Hepatocyte (in vitro differentiated cells): ENCODE measurements around the gene TUBG1. TPM values are rescaled to one million over a fixed set of nuclear protein-coding genes. Genes with fewer than 3 reads are reported as not detected.
"Not testable (repeated sequence)": the region's sequence is repeated elsewhere in the genome, so short reads cannot be mapped to it uniquely, and the experiment has no call there.

Experiments
- DNase-seq: peaks from one replicate; pipeline ENCODE4 v3.0.0-alpha.2; 2016; ENCODE audit warnings: low spot score
- H2AFZ ChIP-seq: fragments of 200-600 bp; sonication (generic); 2 replicates; pipeline ENCODE4 v1.6.0; 2016; ENCODE audit warnings: antibody characterized with exemption, mild to moderate bottlenecking
- H3K27ac ChIP-seq: fragments of 200-600 bp; sonication (generic); 2 replicates; pipeline ENCODE4 v1.5.1; 2016; ENCODE audit warnings: mild to moderate bottlenecking
- H3K27me3 ChIP-seq: fragments of 200-600 bp; sonication (generic); 2 replicates; pipeline ENCODE4 v1.6.1; 2016
- H3K36me3 ChIP-seq: fragments of 200-600 bp; sonication (generic); replicated peaks from 2 replicates; pipeline ENCODE4 v1.5.1; 2016; ENCODE audit warnings: low read depth; ENCODE audit not compliant: insufficient read depth
- H3K4me1 ChIP-seq: fragments of 200-600 bp; sonication (generic); 2 replicates; pipeline ENCODE4 v1.5.1; 2016; ENCODE audit warnings: mild to moderate bottlenecking, moderate library complexity; ENCODE audit not compliant: insufficient read depth
- H3K4me2 ChIP-seq: fragments of 200-600 bp; sonication (generic); 2 replicates; pipeline ENCODE4 v1.6.0; 2016
- H3K4me3 ChIP-seq: fragments of 200-600 bp; sonication (generic); 2 replicates; pipeline ENCODE4 v1.5.1; 2016; ENCODE audit warnings: mild to moderate bottlenecking
- H3K79me2 ChIP-seq: fragments of 200-600 bp; sonication (generic); 2 replicates; pipeline ENCODE4 v1.6.0; 2017; ENCODE audit warnings: mild to moderate bottlenecking
- H3K9me2 ChIP-seq: fragments of 200-600 bp; sonication (generic); replicated peaks from 2 replicates; pipeline ENCODE4 v1.6.0; 2017; ENCODE audit warnings: mild to moderate bottlenecking; ENCODE audit not compliant: insufficient read depth
- H3K9me3 ChIP-seq: fragments of 200-600 bp; sonication (generic); 2 replicates; pipeline ENCODE4 v1.5.1; 2016; ENCODE audit warnings: low read depth, mild to moderate bottlenecking
- H4K20me1 ChIP-seq: fragments of 200-600 bp; sonication (generic); 2 replicates; pipeline ENCODE4 v1.6.0; 2016; ENCODE audit warnings: mild to moderate bottlenecking; ENCODE audit not compliant: insufficient read depth, poor library complexity, severe bottlenecking
- EZH2 ChIP-seq: fragments of 200-600 bp; sonication (generic); IDR thresholded peaks from 2 replicates; pipeline ENCODE4 v1.6.1; 2016; ENCODE audit warnings: antibody characterized with exemption, mild to moderate bottlenecking, borderline replicate concordance
- EZH2phosphoT487 ChIP-seq: fragments of 200-600 bp; sonication (generic); IDR thresholded peaks from one replicate; pipeline ENCODE4 v1.6.1; 2018; ENCODE audit warnings: antibody characterized with exemption, mild to moderate bottlenecking, low read depth, moderate library complexity; ENCODE audit not compliant: unreplicated experiment, severe bottlenecking
- WGBS: methylation state at CpG from one replicate; pipeline ENCODE4 v1.1.6; 2016; ENCODE audit warnings: low lambda C conversion rate; ENCODE audit errors: missing lambda C conversion rate; 5-methylcytosine and 5-hydroxymethylcytosine counted together
- polyA plus RNA-seq: library from polyadenylated mRNA; unstranded; fragments of >200 nt; fragmentation: Nextera tagmentation; extraction: Ambion mirVana; gene quantifications from 2 replicates; pipeline ENCODE4 v1.2.1, GENCODE V29; 2016
- total RNA-seq: library from RNA; depleted of rRNA; stranded (reverse); fragments of >200 nt; gene quantifications from 2 replicates; pipeline ENCODE4 v1.2.3, GENCODE V29; 2014
- TF ChIP-seq, protein P1 (sequence below): fragments of 200-600 bp; sonication (generic); IDR thresholded peaks from 2 replicates; pipeline ENCODE4 v1.5.1; 2016; ENCODE audit warnings: antibody characterized with exemption, mild to moderate bottlenecking; ENCODE audit not compliant: poor library complexity

Gene TUBG1
- total and polyA plus RNA-seq, 2 experiments from 2014 or later: 33.7 to 81.2 TPM

DNA sequence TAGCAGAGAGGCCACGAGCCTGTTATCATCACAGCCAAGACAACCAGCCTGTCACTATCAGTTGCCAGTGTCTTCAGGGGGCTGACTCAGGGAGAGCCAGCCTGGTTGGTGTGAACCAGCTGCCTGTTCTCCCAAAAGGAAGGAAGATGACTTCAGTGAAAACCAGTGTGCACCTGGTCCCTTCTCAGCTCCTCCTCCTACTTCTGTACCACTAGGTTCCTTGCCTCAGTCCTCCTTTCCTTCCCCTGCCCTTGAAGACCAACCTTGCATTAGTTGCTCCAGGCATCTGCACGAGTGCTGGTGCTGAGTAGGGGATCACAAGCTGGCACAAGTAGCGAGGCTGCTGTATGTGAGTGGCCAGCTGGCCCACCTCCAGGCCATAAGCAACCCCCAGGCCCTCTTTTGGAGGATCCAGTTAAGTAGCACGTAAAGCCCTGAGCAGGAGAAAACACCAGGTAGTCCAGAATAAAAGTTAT lies 8.5 kb downstream of the TUBG1 start:
- TF ChIP-seq EZH2phosphoT487: no peak
- TF ChIP-seq, protein P1, sequence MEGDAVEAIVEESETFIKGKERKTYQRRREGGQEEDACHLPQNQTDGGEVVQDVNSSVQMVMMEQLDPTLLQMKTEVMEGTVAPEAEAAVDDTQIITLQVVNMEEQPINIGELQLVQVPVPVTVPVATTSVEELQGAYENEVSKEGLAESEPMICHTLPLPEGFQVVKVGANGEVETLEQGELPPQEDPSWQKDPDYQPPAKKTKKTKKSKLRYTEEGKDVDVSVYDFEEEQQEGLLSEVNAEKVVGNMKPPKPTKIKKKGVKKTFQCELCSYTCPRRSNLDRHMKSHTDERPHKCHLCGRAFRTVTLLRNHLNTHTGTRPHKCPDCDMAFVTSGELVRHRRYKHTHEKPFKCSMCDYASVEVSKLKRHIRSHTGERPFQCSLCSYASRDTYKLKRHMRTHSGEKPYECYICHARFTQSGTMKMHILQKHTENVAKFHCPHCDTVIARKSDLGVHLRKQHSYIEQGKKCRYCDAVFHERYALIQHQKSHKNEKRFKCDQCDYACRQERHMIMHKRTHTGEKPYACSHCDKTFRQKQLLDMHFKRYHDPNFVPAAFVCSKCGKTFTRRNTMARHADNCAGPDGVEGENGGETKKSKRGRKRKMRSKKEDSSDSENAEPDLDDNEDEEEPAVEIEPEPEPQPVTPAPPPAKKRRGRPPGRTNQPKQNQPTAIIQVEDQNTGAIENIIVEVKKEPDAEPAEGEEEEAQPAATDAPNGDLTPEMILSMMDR: no peak
- no peak for TF ChIP-seq EZH2
- H3K9me3 ChIP-seq: no peaks in the 10 kb centered on the region
- no peaks in the 10 kb centered on the region for H3K4me1 ChIP-seq
- H3K36me3 ChIP-seq: no peaks in the 10 kb centered on the region
- H3K27me3 ChIP-seq: no peaks in the 10 kb centered on the region
- H3K79me2 ChIP-seq: no peaks in the 10 kb centered on the region
- no peak overlapping the region for H3K4me2 ChIP-seq
- no peak overlapping the region for H3K4me3 ChIP-seq
- no peaks in the 10 kb centered on the region for H4K20me1 ChIP-seq
- 75% methylated on average over 4 of the region's 4 CpGs for WGBS
- H2AFZ ChIP-seq: no peak overlapping the region
- H3K9me2 ChIP-seq: no peaks in the 10 kb centered on the region
- H3K27ac ChIP-seq: no peak overlapping the region
- no peak for DNase-seq

DNA sequence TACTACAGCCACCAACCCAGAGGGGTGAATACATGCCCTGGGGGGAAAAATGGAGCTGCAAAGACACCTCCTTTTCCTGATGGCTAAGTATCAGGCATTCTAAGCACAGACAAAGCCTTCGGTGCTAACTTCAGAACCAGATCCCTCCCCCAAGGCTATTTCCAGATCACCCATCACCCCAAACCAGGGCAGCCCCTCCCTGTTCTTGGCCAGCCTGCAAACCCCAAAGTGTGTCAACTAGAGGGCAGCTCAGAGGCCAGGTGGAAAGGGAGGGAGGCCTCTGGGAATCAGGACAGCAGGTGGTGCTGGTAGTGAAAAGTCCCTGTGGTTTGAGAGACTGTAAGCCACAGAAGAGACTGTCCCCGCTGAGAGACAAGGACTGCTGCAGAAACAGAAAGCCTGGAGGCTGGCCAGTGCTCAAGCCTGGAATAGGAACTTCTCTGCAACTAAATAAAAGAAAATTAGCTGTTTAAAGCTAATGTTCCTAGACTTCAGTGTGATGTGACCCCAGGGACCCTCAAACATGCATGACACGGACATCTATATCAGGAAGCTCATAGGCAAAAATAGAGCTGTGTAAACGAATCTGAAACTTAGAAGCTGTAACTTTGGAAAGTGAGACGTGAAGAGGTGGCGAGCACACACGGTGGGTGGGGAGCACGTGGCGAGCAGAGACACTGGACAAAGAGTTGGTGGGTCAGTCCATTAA lies 9.1 kb downstream of the TUBG1 start:
- Histone ChIP-seq H3K4me3 (no peak overlapping the region), H3K79me2 (no peaks in the 10 kb centered on the region), H3K27me3 (no peaks in the 10 kb centered on the region), H3K4me2 (no peak overlapping the region), H3K9me3 (no peaks in the 10 kb centered on the region), H4K20me1 (no peaks in the 10 kb centered on the region), H3K4me1 (no peaks in the 10 kb centered on the region), H2AFZ (no peak overlapping the region), H3K27ac (no peak overlapping the region), H3K9me2 (no peaks in the 10 kb centered on the region), H3K36me3 (no peaks in the 10 kb centered on the region)
- 70% methylated on average over 9 of the region's 9 CpGs for WGBS
- TF ChIP-seq EZH2 (no peak), EZH2phosphoT487 (no peak)
- TF ChIP-seq, protein P1: peak; percentile 35
- DNase-seq: peak; percentile 64

DNA sequence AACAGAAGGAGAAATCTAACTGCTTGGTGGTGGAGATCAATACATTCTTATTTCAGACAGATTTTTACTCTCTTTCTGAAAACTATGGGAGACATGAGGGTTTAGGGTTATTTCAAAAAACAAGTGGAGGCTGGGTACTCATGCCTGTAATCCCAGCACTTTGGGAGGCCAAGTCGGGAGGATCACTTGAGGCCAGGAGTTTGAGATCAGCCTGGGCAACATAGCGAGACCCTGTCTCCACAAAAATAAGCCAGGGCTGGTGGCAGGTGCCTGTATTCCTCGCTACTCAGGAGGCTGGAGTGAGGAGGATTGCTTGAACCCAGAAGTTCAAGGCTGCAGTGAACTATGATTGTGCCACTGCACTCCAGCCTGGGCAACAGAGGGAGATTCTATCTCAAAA lies 12.5 kb downstream of the TUBG1 start:
- H2AFZ ChIP-seq, H3K9me3 ChIP-seq, H3K4me3 ChIP-seq: not testable (repeated sequence)

DNA sequence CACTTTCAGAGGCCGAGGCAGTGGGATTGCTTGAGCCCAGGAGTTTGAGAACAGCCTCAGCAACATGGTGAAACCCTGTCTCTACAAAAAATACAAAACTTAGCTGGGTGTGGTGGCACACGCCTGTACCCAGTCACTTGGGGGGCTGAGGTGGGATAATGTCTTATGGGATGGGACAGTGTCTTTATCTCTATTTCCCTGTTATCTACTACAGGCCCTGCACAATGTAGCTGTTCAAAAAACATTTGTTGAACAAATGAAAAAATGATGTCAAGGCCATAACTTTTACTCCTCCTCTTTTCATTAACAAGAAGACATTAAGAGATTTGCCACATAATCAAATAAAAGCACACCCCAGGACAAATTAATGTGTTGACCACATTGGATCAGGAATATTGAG lies 13.8 kb downstream of the TUBG1 start:
- Histone ChIP-seq H3K27me3 (no peaks in the 10 kb centered on the region), H3K9me3 (no peaks in the 10 kb centered on the region), H3K4me3 (no peak overlapping the region), H3K27ac (no peak overlapping the region), H3K36me3 (no peaks in the 10 kb centered on the region), H2AFZ (no peak overlapping the region), H3K9me2 (no peaks in the 10 kb centered on the region), H3K79me2 (no peaks in the 10 kb centered on the region), H4K20me1 (no peaks in the 10 kb centered on the region), H3K4me2 (no peak overlapping the region), H3K4me1 (no peaks in the 10 kb centered on the region)
- TF ChIP-seq, protein P1: no peak
- TF ChIP-seq EZH2: no peak
- no peak for TF ChIP-seq EZH2phosphoT487
- 83% methylated on average over 2 of the region's 2 CpGs for WGBS
- no peak for DNase-seq

More for the DNA sequence above, 12.5 kb downstream of the TUBG1 start:
- not testable (repeated sequence) for H3K36me3 ChIP-seq, H3K27ac ChIP-seq, H3K4me2 ChIP-seq, H3K79me2 ChIP-seq, H3K4me1 ChIP-seq, DNase-seq, H3K27me3 ChIP-seq, H3K9me2 ChIP-seq, H4K20me1 ChIP-seq
- WGBS: 89% methylated on average over 3 of the region's 3 CpGs
